Skeletal muscle satellite cell (primary cell): Measurements from ENCODE around the gene OBSCN.

Source experiments
- H3K27me3 ChIP-seq: 2 replicates; pipeline ENCODE4 v1.7.0; 2013; ENCODE audit warnings: low read length; ENCODE audit not compliant: control insufficient read depth, insufficient read depth
- H3K36me3 ChIP-seq: 2 replicates; pipeline ENCODE4 v1.7.0; 2013; ENCODE audit warnings: mild to moderate bottlenecking, control low read depth, low read length; ENCODE audit not compliant: insufficient read depth
- H3K4me1 ChIP-seq: 2 replicates; pipeline ENCODE4 v1.7.0; 2013; ENCODE audit warnings: low read length; ENCODE audit not compliant: control insufficient read depth, insufficient read depth
- H3K4me2 ChIP-seq: 2 replicates; pipeline ENCODE4 v1.7.0; 2013; ENCODE audit warnings: mild to moderate bottlenecking, low read length
- H3K4me3 ChIP-seq: 2 replicates; pipeline ENCODE4 v1.7.0; 2013; ENCODE audit warnings: low read length
- H3K9ac ChIP-seq: 2 replicates; pipeline ENCODE4 v1.7.0; 2013; ENCODE audit warnings: mild to moderate bottlenecking, low read depth, low read length, moderate library complexity
- H3K9me3 ChIP-seq: replicated peaks from 2 replicates; pipeline ENCODE4 v1.7.0; 2013; ENCODE audit warnings: mild to moderate bottlenecking, control low read depth, low read length

The OBSCN gene

DNA sequence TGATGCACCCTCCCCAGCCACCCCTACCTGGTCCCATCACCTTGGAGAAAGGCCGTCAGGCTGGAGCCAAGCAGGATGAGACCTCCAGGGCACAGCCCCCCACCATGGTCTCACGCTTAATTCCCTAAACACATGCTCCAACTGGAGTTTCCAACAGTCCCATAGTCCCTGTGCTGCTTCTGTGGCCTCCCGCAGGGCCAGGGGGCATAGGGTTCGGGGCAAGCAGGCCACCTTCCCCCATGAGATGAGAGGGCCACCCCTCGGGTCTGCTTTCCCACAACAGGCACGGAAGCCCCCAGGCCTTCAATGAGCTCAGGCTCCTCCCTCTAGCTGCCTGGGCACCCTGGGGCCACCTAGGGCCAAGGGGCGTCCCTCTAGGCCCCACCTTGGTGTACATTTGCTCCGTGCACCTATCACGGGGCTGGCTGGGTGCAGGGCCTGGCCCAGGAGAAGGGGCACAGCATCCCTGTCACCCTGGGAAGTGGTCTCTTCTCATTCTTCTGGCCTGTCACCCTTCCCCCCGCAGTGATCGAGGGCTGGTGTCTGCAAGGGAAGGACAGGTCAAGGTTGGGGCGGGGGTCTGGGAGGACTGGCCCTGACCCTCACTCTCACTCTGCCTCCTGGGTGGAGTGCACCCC is 156.3 kb downstream of the OBSCN start:
- Histone ChIP-seq H3K9ac (no peak overlapping the region), H3K4me2 (no peak overlapping the region), H3K36me3 (no peaks in the 10 kb centered on the region), H3K9me3 (no peaks in the 10 kb centered on the region), H3K4me3 (no peak overlapping the region), H3K27me3 (peaks cover 17% of the 10 kb centered on the region), H3K4me1 (no peaks in the 10 kb centered on the region)

DNA sequence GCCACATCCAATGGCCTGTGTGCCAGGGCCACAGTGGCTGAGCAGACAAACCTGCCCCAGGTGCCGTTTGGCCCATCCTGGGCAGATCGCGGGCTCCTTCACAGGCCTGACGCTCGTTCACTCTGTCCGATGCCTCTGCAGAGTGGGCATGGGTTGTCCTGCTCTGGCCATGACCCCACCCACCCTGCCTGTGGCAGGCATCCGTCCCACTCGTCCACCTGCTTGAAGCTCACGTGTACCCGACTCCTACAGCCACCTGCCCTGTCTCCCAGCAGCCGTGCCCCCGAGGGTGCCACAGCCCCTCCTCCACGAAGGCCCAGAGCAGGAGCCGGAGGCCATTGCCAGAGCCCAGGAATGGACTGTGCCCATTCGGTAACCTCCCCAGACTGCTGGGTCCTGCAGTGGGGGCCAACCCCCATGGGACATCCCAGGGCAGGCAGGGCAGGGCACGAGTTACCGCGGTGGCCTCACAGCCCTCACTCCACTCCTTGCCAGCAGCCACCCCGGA is 156.9 kb downstream of the OBSCN start:
- H3K4me1 ChIP-seq = no peaks in the 10 kb centered on the region
- peaks cover 22% of the 10 kb centered on the region for H3K27me3 ChIP-seq
- no peak overlapping the region for H3K9ac ChIP-seq
- no peak overlapping the region for H3K4me3 ChIP-seq
- H3K36me3 ChIP-seq = no peaks in the 10 kb centered on the region
- no peak overlapping the region for H3K4me2 ChIP-seq
- H3K9me3 ChIP-seq = no peaks in the 10 kb centered on the region

- H3K27me3 ChIP-seq = peaks cover 23% of the 10 kb centered on the region
Observed at GRCh38 chr1:228365271-228366061, 157.6 kb downstream of the OBSCN start.

GRCh38 chr1:228366062-228366865 is 158.4 kb downstream of the OBSCN start:
- Histone ChIP-seq H3K9me3 (no peaks in the 10 kb centered on the region), H3K36me3 (no peaks in the 10 kb centered on the region), H3K4me3 (no peak overlapping the region), H3K4me2 (no peak overlapping the region), H3K4me1 (no peaks in the 10 kb centered on the region), H3K9ac (no peak overlapping the region), H3K27me3 (peaks cover 25% of the 10 kb centered on the region)

More at GRCh38 chr1:228365271-228366061, 157.6 kb downstream of the OBSCN start:
- H3K4me1 ChIP-seq = no peaks in the 10 kb centered on the region
- H3K9ac ChIP-seq = no peak overlapping the region
- H3K9me3 ChIP-seq = no peaks in the 10 kb centered on the region
- H3K4me2 ChIP-seq = no peak overlapping the region
- no peaks in the 10 kb centered on the region for H3K36me3 ChIP-seq
- no peak overlapping the region for H3K4me3 ChIP-seq

- Histone ChIP-seq H3K9ac (no peak overlapping the region), H3K4me2 (no peak overlapping the region), H3K9me3 (no peaks in the 10 kb centered on the region), H3K4me1 (no peaks in the 10 kb centered on the region), H3K27me3 (peaks cover 25% of the 10 kb centered on the region), H3K36me3 (no peaks in the 10 kb centered on the region), H3K4me3 (no peak overlapping the region)
Observed at GRCh38 chr1:228366866-228367741, 159.3 kb downstream of the OBSCN start.

DNA sequence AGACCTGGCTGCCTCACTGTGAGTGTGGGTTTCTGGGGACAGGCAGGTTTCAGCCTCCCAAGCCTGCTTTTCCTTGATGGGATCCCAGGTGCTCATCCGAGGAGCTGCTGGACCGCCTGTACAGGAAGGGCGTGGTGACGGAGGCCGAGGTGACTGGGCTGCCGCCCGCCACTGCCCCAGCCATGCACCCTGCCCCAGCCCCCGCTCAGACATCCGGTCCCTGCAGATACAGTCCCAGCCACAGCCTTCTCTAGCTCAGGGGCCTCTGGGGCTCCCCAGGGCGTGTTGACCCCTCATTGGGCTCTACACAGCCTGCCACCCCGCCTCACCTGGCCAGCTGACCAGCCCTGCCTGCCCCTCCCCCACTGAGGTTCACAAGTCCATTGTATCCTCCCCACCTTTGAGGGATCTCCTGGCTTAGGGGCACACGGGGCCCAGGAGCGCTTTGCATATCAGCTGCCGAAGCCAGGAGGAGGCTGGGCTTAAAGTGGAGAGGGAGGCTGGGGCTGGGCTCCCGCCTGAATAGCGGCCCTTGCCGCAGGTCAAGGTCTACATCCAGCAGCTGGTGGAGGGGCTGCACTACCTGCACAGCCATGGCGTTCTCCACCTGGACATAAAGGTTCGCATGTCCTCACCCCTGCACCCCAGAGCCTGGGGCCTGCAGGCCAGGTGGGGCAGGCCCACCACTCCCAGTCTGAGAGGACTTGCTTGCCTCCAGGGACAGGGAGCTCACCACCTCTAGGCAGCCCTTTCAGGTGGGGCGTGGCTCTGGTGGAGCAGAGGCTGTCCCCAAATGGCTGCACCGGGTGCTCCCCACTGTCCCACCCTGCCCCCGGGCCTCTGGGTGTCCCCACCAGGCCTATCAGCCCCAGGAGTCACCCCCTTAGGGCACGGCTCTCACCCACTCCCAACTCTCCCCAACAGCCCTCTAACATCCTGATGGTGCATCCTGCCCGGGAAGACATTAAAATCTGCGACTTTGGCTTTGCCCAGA is 160.3 kb downstream of the OBSCN start:
- H3K9ac ChIP-seq = no peak overlapping the region
- no peak overlapping the region for H3K4me3 ChIP-seq
- H3K36me3 ChIP-seq = no peaks in the 10 kb centered on the region
- no peaks in the 10 kb centered on the region for H3K9me3 ChIP-seq
- H3K4me2 ChIP-seq = no peak overlapping the region
- no peaks in the 10 kb centered on the region for H3K4me1 ChIP-seq
- H3K27me3 ChIP-seq = peaks cover 25% of the 10 kb centered on the region

DNA sequence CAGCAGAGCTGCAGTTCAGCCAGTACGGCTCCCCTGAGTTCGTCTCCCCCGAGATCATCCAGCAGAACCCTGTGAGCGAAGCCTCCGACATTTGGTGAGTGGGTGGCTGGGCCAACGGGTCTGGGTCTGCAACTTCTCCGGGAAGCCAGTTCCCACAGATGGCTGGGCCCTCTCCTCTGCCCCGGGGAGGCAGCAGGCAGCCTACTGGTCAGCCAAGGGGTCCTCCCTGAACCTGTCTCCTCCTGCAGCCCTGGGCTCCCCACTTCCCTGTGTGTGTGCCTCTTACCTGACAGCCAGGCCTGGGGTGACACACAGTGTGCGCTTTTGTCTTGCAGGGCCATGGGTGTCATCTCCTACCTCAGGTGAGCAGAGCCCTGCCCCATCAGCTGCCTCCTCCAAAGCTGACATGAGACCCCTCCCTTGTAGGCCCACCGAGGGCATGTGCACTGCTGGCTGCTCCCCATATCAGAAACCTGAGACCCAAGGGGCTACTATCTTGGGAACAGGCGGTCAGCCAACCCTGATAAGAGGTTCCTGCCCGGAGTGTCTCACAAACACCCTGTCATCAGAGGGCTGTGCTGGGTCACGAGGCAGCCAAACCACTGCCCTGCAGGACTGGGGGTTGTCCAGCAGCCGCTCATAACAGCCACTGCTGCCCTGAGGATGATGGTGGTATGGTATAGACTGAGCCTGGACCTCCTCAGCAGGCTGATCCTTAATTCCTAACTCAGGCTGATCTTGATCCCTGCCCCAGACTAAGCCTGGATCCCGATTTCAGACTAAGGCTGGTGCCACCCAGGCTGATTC is 161.2 kb downstream of the OBSCN start:
- Histone ChIP-seq H3K27me3 (peaks cover 25% of the 10 kb centered on the region), H3K36me3 (no peaks in the 10 kb centered on the region), H3K9ac (no peak overlapping the region), H3K4me1 (no peaks in the 10 kb centered on the region), H3K9me3 (no peaks in the 10 kb centered on the region), H3K4me3 (no peak overlapping the region), H3K4me2 (no peak overlapping the region)

DNA sequence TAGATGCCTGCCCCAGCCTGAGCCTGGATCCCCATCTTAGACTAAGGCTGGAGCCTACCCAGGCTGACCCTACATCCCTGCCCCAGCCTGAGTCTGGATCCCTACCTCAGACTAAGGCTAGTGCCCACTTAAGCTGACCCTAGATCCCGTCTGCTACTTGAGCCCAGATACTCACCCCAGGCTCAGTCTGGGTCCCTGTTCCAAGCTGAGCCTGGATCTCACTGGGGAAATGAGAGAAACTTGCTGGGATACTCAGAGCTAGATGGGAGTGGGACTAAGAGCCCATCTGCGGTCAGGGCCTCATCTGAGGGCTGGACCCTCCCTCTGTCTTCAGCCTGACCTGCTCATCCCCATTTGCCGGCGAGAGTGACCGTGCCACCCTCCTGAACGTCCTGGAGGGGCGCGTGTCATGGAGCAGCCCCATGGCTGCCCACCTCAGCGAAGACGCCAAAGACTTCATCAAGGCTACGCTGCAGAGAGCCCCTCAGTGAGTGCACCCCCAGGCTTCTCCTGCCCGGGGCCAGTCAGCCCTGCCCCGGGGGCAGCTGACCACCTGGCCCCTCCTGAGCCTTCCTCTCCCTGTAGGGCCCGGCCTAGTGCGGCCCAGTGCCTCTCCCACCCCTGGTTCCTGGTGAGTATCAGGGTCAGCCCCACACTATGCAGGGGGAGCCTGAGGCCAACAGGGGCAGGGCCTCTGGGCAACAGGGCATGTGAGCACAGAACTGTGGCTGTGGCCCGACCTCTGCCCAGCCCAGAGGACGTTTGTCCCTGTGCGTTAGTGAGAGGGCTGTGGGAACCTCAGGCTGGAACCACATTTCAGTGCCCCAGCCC is 162.0 kb downstream of the OBSCN start:
- Histone ChIP-seq H3K36me3 (no peaks in the 10 kb centered on the region), H3K27me3 (peaks cover 25% of the 10 kb centered on the region), H3K4me2 (no peak overlapping the region), H3K4me1 (peaks cover 4% of the 10 kb centered on the region), H3K9me3 (no peaks in the 10 kb centered on the region), H3K9ac (no peak overlapping the region), H3K4me3 (no peak overlapping the region)

- Histone ChIP-seq H3K4me1 (peaks cover 10% of the 10 kb centered on the region), H3K9ac (no peak overlapping the region), H3K4me2 (no peak overlapping the region), H3K9me3 (no peaks in the 10 kb centered on the region), H3K4me3 (no peak overlapping the region), H3K36me3 (no peaks in the 10 kb centered on the region), H3K27me3 (peaks cover 25% of the 10 kb centered on the region)
Observed at GRCh38 chr1:228370439-228370940, 162.6 kb downstream of the OBSCN start.
